ENCODE data around the gene AMZ2.

GRCh38 chr17:68205808-68206720 is 41.8 kb upstream of the AMZ2 start:
- no peak for TF ChIP-seq CTCF (optimal IDR thresholded peaks at IDR 0.05 in 1 of 3, IDR thresholded peaks at IDR 0.05 in 1 of 3, conservative IDR thresholded peaks at IDR 0.05 in 1 of 3; ENCODE audit: extremely low read depth in 1 of 3, insufficient read depth in 2 of 3, low read length in 3 of 3)
- no peak for TF ChIP-seq EZH2 (IDR thresholded peaks at IDR 0.05; ENCODE audit: low read length)
